ENCODE data around the gene ZDHHC3.

- TF ChIP-seq CTCF (conservative IDR thresholded peaks at IDR 0.05; ENCODE audit: low read depth, low read length) (no peak; the same call in 1 of the 2 replicates), EZH2phosphoT487 (IDR thresholded peaks at IDR 0.05; ENCODE audit: borderline replicate concordance, low read length) (no peak)
Measured at GRCh38 chr3:44883213-44883955, 92.6 kb downstream of the ZDHHC3 start.

Measured in PC-3 (cell line).